ENCODE data around the gene SLC25A14.
"Not testable (repeated sequence)": the region's sequence is repeated elsewhere in the genome, so short reads cannot be mapped to it uniquely, and the experiment has no call there.

SLC25A14 gene

GRCh38 chrX:130339408-130340222 lies at the start of gene SLC25A14:
Gene SLC25A14, plus strand, starts transcription at chrX:130339919. Its CDS starts 360 bp downstream, at chrX:130340279.
- Histone ChIP-seq H3K27ac (ENCODE audit: low read length) (no peak within 1 kb of the TSS), H3K4me3 (ENCODE audit: low read length) (peak within 1 kb of the TSS; percentile 83), H3K9me3 (ENCODE audit: insufficient read depth, low read depth, low read length) (no peaks in the 10 kb centered on the region), H3K36me3 (ENCODE audit: insufficient read depth, low read depth, low read length) (no peaks in the 10 kb centered on the region), H3K27me3 (ENCODE audit: insufficient read depth, low read length) (no peaks in the 10 kb centered on the region), H3K9ac (ENCODE audit: low read depth, low read length) (peak within 1 kb of the TSS; percentile 81; the same call in 1 of the 2 replicates), H3K4me1 (ENCODE audit: insufficient read depth, low read length) (peaks cover 6% of the 10 kb centered on the region)

GRCh38 chrX:130295519-130296296 lies 44.0 kb upstream of the SLC25A14 start:
- Histone ChIP-seq H3K9ac (ENCODE audit: low read depth, low read length) (no peak overlapping the region), H3K4me3 (ENCODE audit: low read length) (no peak overlapping the region), H3K27ac (ENCODE audit: low read length) (no peak overlapping the region), H3K36me3 (ENCODE audit: insufficient read depth, low read depth, low read length) (no peaks in the 10 kb centered on the region), H3K27me3 (ENCODE audit: insufficient read depth, low read length) (no peaks in the 10 kb centered on the region), H3K4me1 (ENCODE audit: insufficient read depth, low read length) (no peaks in the 10 kb centered on the region), H3K9me3 (ENCODE audit: insufficient read depth, low read depth, low read length) (no peaks in the 10 kb centered on the region)

- Histone ChIP-seq H3K27ac (ENCODE audit: low read length) (no peak overlapping the region), H3K27me3 (ENCODE audit: insufficient read depth, low read length) (no peaks in the 10 kb centered on the region), H3K9me3 (ENCODE audit: insufficient read depth, low read depth, low read length) (no peaks in the 10 kb centered on the region), H3K36me3 (ENCODE audit: insufficient read depth, low read depth, low read length) (no peaks in the 10 kb centered on the region), H3K4me3 (ENCODE audit: low read length) (no peak overlapping the region), H3K9ac (ENCODE audit: low read depth, low read length) (no peak overlapping the region), H3K4me1 (ENCODE audit: insufficient read depth, low read length) (no peaks in the 10 kb centered on the region)
Measured at GRCh38 chrX:130296297-130296678, 43.4 kb upstream of the SLC25A14 start.

- H3K27me3 ChIP-seq (ENCODE audit: insufficient read depth, low read length): no peaks in the 10 kb centered on the region
- no peaks in the 10 kb centered on the region for H3K9me3 ChIP-seq (ENCODE audit: insufficient read depth, low read depth, low read length)
- no peak overlapping the region for H3K9ac ChIP-seq (ENCODE audit: low read depth, low read length)
- H3K36me3 ChIP-seq (ENCODE audit: insufficient read depth, low read depth, low read length): no peaks in the 10 kb centered on the region
- no peak overlapping the region for H3K27ac ChIP-seq (ENCODE audit: low read length)
- H3K4me1 ChIP-seq (ENCODE audit: insufficient read depth, low read length): no peaks in the 10 kb centered on the region
- no peak overlapping the region for H3K4me3 ChIP-seq (ENCODE audit: low read length)
Measured at GRCh38 chrX:130296743-130297142, 43.0 kb upstream of the SLC25A14 start.

- Histone ChIP-seq H3K4me1 (ENCODE audit: insufficient read depth, low read length) (no peaks in the 10 kb centered on the region), H3K4me3 (ENCODE audit: low read length) (no peak overlapping the region), H3K9ac (ENCODE audit: low read depth, low read length) (no peak overlapping the region), H3K36me3 (ENCODE audit: insufficient read depth, low read depth, low read length) (no peaks in the 10 kb centered on the region), H3K27ac (ENCODE audit: low read length) (no peak overlapping the region), H3K9me3 (ENCODE audit: insufficient read depth, low read depth, low read length) (no peaks in the 10 kb centered on the region), H3K27me3 (ENCODE audit: insufficient read depth, low read length) (no peaks in the 10 kb centered on the region)
Measured at GRCh38 chrX:130299279-130300009, 40.3 kb upstream of the SLC25A14 start.

GRCh38 chrX:130300010-130300282 lies 39.8 kb upstream of the SLC25A14 start:
- Histone ChIP-seq H3K4me3 (ENCODE audit: low read length) (no peak overlapping the region), H3K4me1 (ENCODE audit: insufficient read depth, low read length) (no peaks in the 10 kb centered on the region), H3K9me3 (ENCODE audit: insufficient read depth, low read depth, low read length) (no peaks in the 10 kb centered on the region), H3K9ac (ENCODE audit: low read depth, low read length) (no peak overlapping the region), H3K27ac (ENCODE audit: low read length) (no peak overlapping the region), H3K36me3 (ENCODE audit: insufficient read depth, low read depth, low read length) (no peaks in the 10 kb centered on the region), H3K27me3 (ENCODE audit: insufficient read depth, low read length) (no peaks in the 10 kb centered on the region)

- no peaks in the 10 kb centered on the region for H3K36me3 ChIP-seq (ENCODE audit: insufficient read depth, low read depth, low read length)
- H3K9ac ChIP-seq (ENCODE audit: low read depth, low read length): no peak overlapping the region
- no peaks in the 10 kb centered on the region for H3K4me1 ChIP-seq (ENCODE audit: insufficient read depth, low read length)
- H3K27ac ChIP-seq (ENCODE audit: low read length): no peak overlapping the region
- H3K9me3 ChIP-seq (ENCODE audit: insufficient read depth, low read depth, low read length): no peaks in the 10 kb centered on the region
- no peaks in the 10 kb centered on the region for H3K27me3 ChIP-seq (ENCODE audit: insufficient read depth, low read length)
- no peak overlapping the region for H3K4me3 ChIP-seq (ENCODE audit: low read length)
Measured at GRCh38 chrX:130301405-130301804, 38.3 kb upstream of the SLC25A14 start.

GRCh38 chrX:130301977-130302376 lies 37.7 kb upstream of the SLC25A14 start:
- H3K4me3 ChIP-seq (ENCODE audit: low read length): no peak overlapping the region
- no peaks in the 10 kb centered on the region for H3K9me3 ChIP-seq (ENCODE audit: insufficient read depth, low read depth, low read length)
- no peak overlapping the region for H3K9ac ChIP-seq (ENCODE audit: low read depth, low read length)
- H3K4me1 ChIP-seq (ENCODE audit: insufficient read depth, low read length): no peaks in the 10 kb centered on the region
- no peaks in the 10 kb centered on the region for H3K27me3 ChIP-seq (ENCODE audit: insufficient read depth, low read length)
- no peaks in the 10 kb centered on the region for H3K36me3 ChIP-seq (ENCODE audit: insufficient read depth, low read depth, low read length)
- no peak overlapping the region for H3K27ac ChIP-seq (ENCODE audit: low read length)

- Histone ChIP-seq H3K27ac (ENCODE audit: low read length) (no peak overlapping the region), H3K9me3 (ENCODE audit: insufficient read depth, low read depth, low read length) (no peaks in the 10 kb centered on the region), H3K9ac (ENCODE audit: low read depth, low read length) (no peak overlapping the region)
Measured at GRCh38 chrX:130304587-130305368, 34.9 kb upstream of the SLC25A14 start.

GRCh38 chrX:130319886-130320285 lies 19.8 kb upstream of the SLC25A14 start:
- H3K4me3 ChIP-seq (ENCODE audit: low read length); H3K27me3 ChIP-seq (ENCODE audit: insufficient read depth, low read length); H3K4me1 ChIP-seq (ENCODE audit: insufficient read depth, low read length); H3K9ac ChIP-seq (ENCODE audit: low read depth, low read length); H3K27ac ChIP-seq (ENCODE audit: low read length); H3K9me3 ChIP-seq (ENCODE audit: insufficient read depth, low read depth, low read length); H3K36me3 ChIP-seq (ENCODE audit: insufficient read depth, low read depth, low read length): not testable (repeated sequence)

More at GRCh38 chrX:130304587-130305368, 34.9 kb upstream of the SLC25A14 start:
- Histone ChIP-seq H3K36me3 (ENCODE audit: insufficient read depth, low read depth, low read length) (no peaks in the 10 kb centered on the region), H3K4me1 (ENCODE audit: insufficient read depth, low read length) (no peaks in the 10 kb centered on the region), H3K27me3 (ENCODE audit: insufficient read depth, low read length) (no peaks in the 10 kb centered on the region), H3K4me3 (ENCODE audit: low read length) (no peak overlapping the region)

GRCh38 chrX:130321550-130321949 lies 18.2 kb upstream of the SLC25A14 start:
- no peaks in the 10 kb centered on the region for H3K36me3 ChIP-seq (ENCODE audit: insufficient read depth, low read depth, low read length)
- H3K27me3 ChIP-seq (ENCODE audit: insufficient read depth, low read length): no peaks in the 10 kb centered on the region
- H3K4me3 ChIP-seq (ENCODE audit: low read length): no peak overlapping the region
- no peaks in the 10 kb centered on the region for H3K9me3 ChIP-seq (ENCODE audit: insufficient read depth, low read depth, low read length)
- H3K4me1 ChIP-seq (ENCODE audit: insufficient read depth, low read length): no peaks in the 10 kb centered on the region
- H3K9ac ChIP-seq (ENCODE audit: low read depth, low read length): no peak overlapping the region
- no peak overlapping the region for H3K27ac ChIP-seq (ENCODE audit: low read length)

All from iPS-20b (cell line).